Small intestine (tissue), 7 donors: ENCODE results near the gene UNC13B. TPM values are rescaled to one million over a fixed set of nuclear protein-coding genes. Genes with fewer than 3 reads are reported as not detected.

Source experiments
- DNase-seq, 2 donors: peaks; one replicate each; pipeline versions ENCODE4 v3.0.0 to v3.0.0-alpha.2; 2013
- FAIRE-seq: peaks from 2 replicates; lab custom pipeline; 2012; peaks lifted over from hg19 to GRCh38; lab: Jason Lieb, UNC
- H3K27ac ChIP-seq, 3 donors: one replicate each; pipeline ENCODE4 v1.5.1; 2013; ENCODE audit warnings: low read length in 2 of 3, mild to moderate bottlenecking in 2 of 3, control low read depth in 1 of 3, inconsistent platforms in 1 of 3, low read depth in 1 of 3, moderate library complexity in 1 of 3
- H3K27me3 ChIP-seq, 3 donors: one replicate each; pipeline ENCODE4 v1.6.1; 2013; ENCODE audit warnings: low read length in 3 of 3, inconsistent platforms in 1 of 3; ENCODE audit not compliant: control insufficient read depth in 3 of 3, insufficient read depth in 3 of 3
- H3K36me3 ChIP-seq, 3 donors: one replicate each; pipeline ENCODE4 v1.6.1; 2013; ENCODE audit warnings: low read length in 3 of 3, inconsistent platforms in 1 of 3, low read depth in 1 of 3, mild to moderate bottlenecking in 1 of 3, moderate library complexity in 1 of 3; ENCODE audit not compliant: control insufficient read depth in 3 of 3, insufficient read depth in 2 of 3
- H3K4me1 ChIP-seq, 3 donors: one replicate each; pipeline ENCODE4 v1.6.1; 2013; ENCODE audit warnings: low read length in 2 of 3, inconsistent platforms in 1 of 3, low read depth in 1 of 3, mild to moderate bottlenecking in 1 of 3, moderate library complexity in 1 of 3; ENCODE audit not compliant: control insufficient read depth in 3 of 3, insufficient read depth in 2 of 3
- H3K4me3 ChIP-seq, 3 donors: one replicate each; pipeline ENCODE4 v1.5.1; 2013; ENCODE audit warnings: low read length in 3 of 3, control low read depth in 1 of 3, inconsistent platforms in 1 of 3, low read depth in 1 of 3, mild to moderate bottlenecking in 1 of 3, moderate library complexity in 1 of 3
- H3K9me3 ChIP-seq, 2 donors: one replicate each; pipeline ENCODE4 v1.6.1; 2013; ENCODE audit warnings: low read depth in 1 of 2, low read length in 1 of 2; ENCODE audit not compliant: control insufficient read depth in 2 of 2, insufficient read depth in 1 of 2
- WGBS, 3 donors: extraction: QIAGEN DNeasy Blood & Tissue Kit; methylation state at CpG; one replicate each; pipeline ENCODE4 v1.1.7; 2013; 5-methylcytosine and 5-hydroxymethylcytosine counted together
- polyA plus RNA-seq, 4 donors: library from polyadenylated mRNA; stranded (reverse) in 3 of 4; unstranded in 1 of 4; fragments of 200-250 nt in 3 of 4; fragments of 120-200 nt in 1 of 4; gene quantifications; one replicate each; pipeline versions ENCODE4 v1.2.1 to v1.2.3, GENCODE V29; 2013
- donor health status: healthy with polysubstance abuse.
- donor health status: control.
- donor health status: control.
- donor health status: Bipolar disorder and iron deficiency.
- donor health status: healthy.

The UNC13B gene
- polyA plus RNA-seq, 4 donors, result 11.3 to 23.6 (median 14.4) TPM

DNA sequence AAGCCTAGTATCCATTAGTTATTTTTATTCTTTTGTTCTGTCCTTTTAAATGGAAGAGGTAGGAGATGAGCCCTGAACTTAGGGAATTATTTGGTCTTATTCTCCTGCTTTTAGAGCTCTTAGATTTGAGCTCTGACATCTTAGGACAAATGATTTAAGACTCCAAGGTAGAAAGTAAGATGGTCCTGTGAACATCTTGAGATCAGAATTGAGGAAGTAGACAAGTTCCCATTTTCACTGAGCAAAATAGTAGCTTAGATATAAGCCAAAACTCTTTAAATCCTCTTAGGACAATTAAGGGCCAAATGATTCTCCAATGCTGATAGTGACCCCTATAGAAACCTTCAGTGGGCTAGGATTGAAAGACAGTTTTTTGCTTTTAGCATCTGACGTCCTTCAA lies 275.1 kb downstream of the UNC13B start:
- WGBS, 3 donors, result 68 to 81% (median 73%) methylated on average over 1 of the region's 1 CpG
- no peak overlapping the region for H3K4me3 ChIP-seq
- no peaks in the 10 kb centered on the region for H3K27me3 ChIP-seq
- no peak overlapping the region for H3K27ac ChIP-seq
- no peaks in the 10 kb centered on the region for H3K9me3 ChIP-seq
- FAIRE-seq (no peak), DNase-seq (no peak)
- no peaks in the 10 kb centered on the region for H3K4me1 ChIP-seq
- no peaks in the 10 kb centered on the region for H3K36me3 ChIP-seq

DNA sequence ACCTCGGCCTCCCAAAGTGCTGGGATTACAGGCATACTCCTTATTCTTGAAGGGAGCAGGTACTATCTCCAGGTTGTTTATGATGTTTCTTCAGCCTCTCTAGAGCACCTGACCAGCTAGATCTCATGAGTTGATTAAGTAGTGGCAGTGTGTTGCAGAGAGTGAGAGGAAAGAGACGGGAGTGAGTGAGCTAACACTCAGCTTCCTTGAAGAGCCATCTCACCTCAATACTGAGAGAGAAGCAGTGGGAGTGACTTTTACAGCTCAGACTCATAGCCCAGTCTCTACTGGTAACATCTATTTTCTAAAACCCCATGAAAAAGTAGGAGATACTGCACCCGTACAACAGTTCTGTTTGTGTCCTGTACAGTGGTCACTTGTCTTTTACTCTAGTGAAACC lies 284.2 kb downstream of the UNC13B start:
- no peak for DNase-seq
- WGBS, 3 donors, result 85 to 91% (median 88%) methylated on average over 3 of the region's 3 CpGs
- no peaks in the 10 kb centered on the region for H3K4me1 ChIP-seq
- no peak overlapping the region for H3K27ac ChIP-seq
- H3K36me3 ChIP-seq, result no peaks in the 10 kb centered on the region
- no peaks in the 10 kb centered on the region for H3K27me3 ChIP-seq
- H3K4me3 ChIP-seq, result no peak overlapping the region
- FAIRE-seq, result no peak
- no peaks in the 10 kb centered on the region for H3K9me3 ChIP-seq

DNA sequence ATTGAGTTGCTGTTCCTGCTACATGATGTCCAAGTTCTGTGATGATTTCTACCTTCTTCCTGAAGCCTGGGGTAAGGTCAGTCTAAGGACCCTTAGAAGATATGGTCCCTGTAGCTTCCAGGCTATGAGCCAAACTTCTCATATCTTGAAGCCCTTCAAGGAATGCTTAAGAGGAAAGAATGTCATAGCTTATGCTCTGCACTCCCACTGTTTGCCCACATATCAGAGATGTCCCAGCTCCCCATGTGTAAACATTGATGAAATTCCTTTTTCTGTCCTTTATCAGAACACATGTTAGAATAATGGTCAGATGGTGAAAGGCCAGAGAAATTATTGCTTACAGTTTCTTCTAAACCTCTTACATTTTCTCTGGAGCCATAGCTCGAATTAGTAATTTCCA lies 286.7 kb downstream of the UNC13B start:
- Histone ChIP-seq H3K4me1 (no peaks in the 10 kb centered on the region), H3K27me3 (no peaks in the 10 kb centered on the region)
- FAIRE-seq, result no peak

DNA sequence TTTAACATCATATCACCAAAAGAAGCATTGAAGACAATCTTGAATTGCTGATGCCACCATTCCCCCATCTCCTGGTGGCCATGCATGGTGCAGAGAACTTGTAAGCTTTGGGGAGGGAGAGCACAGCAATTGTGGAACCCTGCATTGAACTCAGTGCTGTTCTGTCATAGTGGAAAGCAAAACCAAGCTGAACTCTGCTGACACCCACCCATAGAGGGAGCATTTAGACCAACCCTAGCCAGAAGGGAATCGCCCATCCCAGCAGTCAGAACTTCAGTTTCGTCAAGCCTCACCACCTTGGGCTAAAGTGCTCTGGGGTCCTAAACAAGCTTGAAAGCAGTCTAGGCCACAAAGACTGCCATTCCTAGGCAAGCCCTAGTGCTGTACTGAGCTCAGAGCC lies 290.7 kb downstream of the UNC13B start:
- FAIRE-seq (no peak), DNase-seq (no peak)
- H3K4me3 ChIP-seq, result no peak overlapping the region
- 83 to 95% (median 94%) methylated on average over 2 of the region's 2 CpGs for WGBS, 3 donors
- no peak overlapping the region for H3K27ac ChIP-seq
- H3K36me3 ChIP-seq, result no peaks in the 10 kb centered on the region
- H3K27me3 ChIP-seq, result no peaks in the 10 kb centered on the region
- no peaks in the 10 kb centered on the region for H3K4me1 ChIP-seq
- H3K9me3 ChIP-seq, result peaks cover 0 to 17% of the 10 kb centered on the region in 2 donors

More for the DNA sequence above, 286.7 kb downstream of the UNC13B start:
- Histone ChIP-seq H3K36me3 (no peaks in the 10 kb centered on the region), H3K4me3 (no peak overlapping the region), H3K27ac (no peak overlapping the region), H3K9me3 (peaks cover 0 to 9% of the 10 kb centered on the region in 2 donors)
- WGBS, 3 donors, result 67 to 87% (median 78%) methylated on average over 1 of the region's 1 CpG
- DNase-seq, result no peak

DNA sequence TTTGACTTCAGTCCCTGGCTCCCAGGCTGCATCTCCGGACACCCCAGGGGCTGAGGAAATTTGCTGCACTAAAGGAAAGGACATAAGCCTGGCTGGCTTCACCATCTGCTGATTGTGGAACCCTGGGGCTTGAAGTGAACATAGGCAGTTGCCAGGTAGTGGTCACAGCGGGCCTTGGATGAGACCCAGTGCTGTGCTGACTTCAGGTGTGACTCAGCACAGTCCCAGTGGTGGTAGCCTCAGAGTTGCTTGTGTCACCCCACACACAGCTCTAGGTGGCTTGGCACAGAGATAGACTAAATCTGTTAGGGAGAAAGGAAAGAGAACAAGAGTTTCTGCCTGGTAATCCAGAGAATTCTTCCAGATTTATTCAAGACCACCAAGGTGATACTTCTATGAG lies 292.0 kb downstream of the UNC13B start:
- H3K9me3 ChIP-seq, result peaks cover 0 to 17% of the 10 kb centered on the region in 2 donors
- no peak for FAIRE-seq
- WGBS, 3 donors, result 84 to 100% (median 87%) methylated on average over 2 of the region's 2 CpGs

More for the DNA sequence above, 292.0 kb downstream of the UNC13B start:
- Histone ChIP-seq H3K27me3 (no peaks in the 10 kb centered on the region), H3K36me3 (no peaks in the 10 kb centered on the region), H3K27ac (no peak overlapping the region), H3K4me3 (no peak overlapping the region), H3K4me1 (no peaks in the 10 kb centered on the region)
- no peak for DNase-seq

Other genes starting within 250 kb of the UNC13B start
- under 1 TPM in 2 of 4 donors, not detected in 2; 0.15 to 0.39 TPM for gene PHF24, start 203.7 kb upstream of the UNC13B start, polyA plus RNA-seq
- gene DNAJB5, start 172.3 kb upstream of the UNC13B start, polyA plus RNA-seq, result 1 to 10 TPM; 2.2 to 6.8 (median 4.1) TPM
- gene VCP, start 89.4 kb upstream of the UNC13B start, polyA plus RNA-seq, result 100 to 1,000 TPM in 2 of 4 donors, 10 to 100 TPM in 2; 54.0 to 167 (median 87.1) TPM
- gene FANCG, start 82.1 kb upstream of the UNC13B start, polyA plus RNA-seq, result 10 to 100 TPM in 3 of 4 donors, 1 to 10 TPM in 1; 10.0 to 22.9 (median 16.7) TPM
- 10 to 100 TPM; 10.8 to 29.9 (median 18.6) TPM for gene PIGO, start 65.4 kb upstream of the UNC13B start, polyA plus RNA-seq
- 100 to 1,000 TPM; 123 to 160 (median 129) TPM for gene STOML2, start 58.9 kb upstream of the UNC13B start, polyA plus RNA-seq
- 10 to 100 TPM in 3 of 4 donors, 1 to 10 TPM in 1; 9.6 to 20.1 (median 14.5) TPM for gene ATOSB, start 46.1 kb upstream of the UNC13B start, polyA plus RNA-seq